Heart right ventricle (tissue), 16 donors: Measurements from ENCODE around the gene HOXB2. TPM values are rescaled to one million over a fixed set of nuclear protein-coding genes. Genes with fewer than 3 reads are reported as not detected.

Source experiments
- ATAC-seq, 8 donors: fragments of 200-7000 bp; cut with Tn5 transposase; one replicate each; pipeline ENCODE4 v1.9.1; 2020; ENCODE audit warnings: mild to moderate bottlenecking in 8 of 8, moderate library complexity in 8 of 8, moderate number of reproducible peaks in 1 of 8
- DNase-seq, 2 donors: peaks; one replicate each; pipeline ENCODE4 v3.0.0-alpha.2; 2020
- H3K27ac ChIP-seq, 10 donors: fragments of 200-600 bp; sonication (generic) in 2 of 10; one replicate each; pipeline versions ENCODE4 v1.5.0 to v1.8.0; 2020 to 2022; ENCODE audit warnings: mild to moderate bottlenecking in 3 of 10
- H3K27me3 ChIP-seq, 7 donors: fragments of 200-600 bp; one replicate each; pipeline ENCODE4 v1.8.0; 2021 to 2022; ENCODE audit warnings: mild to moderate bottlenecking in 2 of 7
- H3K36me3 ChIP-seq, 9 donors: fragments of 200-600 bp; sonication (generic) in 1 of 9; one replicate each; pipeline versions ENCODE4 v1.5.0 to v1.8.0; 2020 to 2022; ENCODE audit warnings: mild to moderate bottlenecking in 2 of 9
- H3K4me1 ChIP-seq, 9 donors: fragments of 200-600 bp; sonication (generic) in 1 of 9; one replicate each; pipeline versions ENCODE4 v1.5.0 to v1.8.0; 2020 to 2022; ENCODE audit warnings: mild to moderate bottlenecking in 4 of 9
- H3K4me3 ChIP-seq, 10 donors: fragments of 200-600 bp; sonication (generic) in 2 of 10; one replicate each; pipeline versions ENCODE4 v1.5.0 to v1.8.0; 2020 to 2022; ENCODE audit warnings: mild to moderate bottlenecking in 7 of 10, moderate library complexity in 2 of 10
- H3K9me3 ChIP-seq, 11 donors: fragments of 200-600 bp in 10 of 11; sonication (generic) in 2 of 11; one replicate each; pipeline versions ENCODE4 v1.5.0 to v1.8.0; 2013 to 2022; ENCODE audit warnings: mild to moderate bottlenecking in 2 of 11, control low read depth in 1 of 11, moderate library complexity in 1 of 11
- WGBS, 2 donors: extraction: QIAGEN DNeasy Blood & Tissue Kit; methylation state at CpG; one replicate each; pipeline ENCODE4 v1.1.7; 2013; ENCODE audit warnings: inconsistent platforms in 1 of 2; 5-methylcytosine and 5-hydroxymethylcytosine counted together
- intact Hi-C, 10 donors: fragments of 100-400 bp; cut with DNase I; formaldehyde crosslinking; loops; one replicate each; pipeline versions ENCODE4 v1.11.1 to v1.14.2; 2022
- polyA plus RNA-seq, 2 donors: library from polyadenylated mRNA; stranded (reverse); fragments of 200-250 nt; gene quantifications; one replicate each; pipeline ENCODE4 v1.2.3, GENCODE V29; 2013
- total RNA-seq, 10 donors: library from RNA; stranded (reverse); fragmentation: NEBNext Ultra II Directional in 3 of 10; extraction: Animal tissue kit (Norgen Biotek cat#: 25700) in 3 of 10; gene quantifications; one replicate each; pipeline versions ENCODE4 v1.2.1 to v1.2.4, GENCODE V29; 2021 to 2023
- TF ChIP-seq, protein P1 (sequence below), 9 donors: fragments of 200-600 bp; sonication (generic) in 2 of 9; IDR thresholded peaks; one replicate each; pipeline versions ENCODE4 v1.5.0 to v1.8.0; 2021 to 2022; ENCODE audit warnings: antibody characterized with exemption in 9 of 9, mild to moderate bottlenecking in 5 of 9, moderate library complexity in 1 of 9
- donor health status: Arrhythmogenic right ventricular cardiomyopathy.
- donor health status: ischemic (EF 13 %, LVEDD 7.1; RV severe dilation, severe dysfunction).
- donor health status: healthy with polysubstance abuse.
- donor health status: DM: no; HTN: yes; CAD: no.
- donor health status: DM: no; HTN: no; CAD: no.
- donor health status: ischemic (EF 25% LVEDD 6.9; RV normal size, moderate dysfunction).
- donor health status: ischemic (EF 25% LVEDD 5.7; RV mildly dilated, moderate dysfunction).
- donor health status: healthy.
- donor health status: DM: yes; HTN: yes; CAD: no.
- donor health status: Ischemic cardiomyopathy.
- donor health status: ischemic (EF 35%, LVEDD 5.7; RV mildly dilated, moderate dysfunction).
- donor health status: nonischemic (EF 11% LVEDD 7.7; RV severe dilation, severe dysfunction).
- donor health status: DM: yes; HTN: yes; CAD: no.
- donor health status: PGD.
- donor health status: ischemic (EF 29% LVEDD 5.4; RV normal size, mild dysfunction).
- donor health status: nonischemic (EF 23%, LVEDD 6.1; RV moderate dilation, normal function).

Gene HOXB2
- total and polyA plus RNA-seq, 12 donors = 0.47 to 7.9 (median 2.2) TPM

DNA sequence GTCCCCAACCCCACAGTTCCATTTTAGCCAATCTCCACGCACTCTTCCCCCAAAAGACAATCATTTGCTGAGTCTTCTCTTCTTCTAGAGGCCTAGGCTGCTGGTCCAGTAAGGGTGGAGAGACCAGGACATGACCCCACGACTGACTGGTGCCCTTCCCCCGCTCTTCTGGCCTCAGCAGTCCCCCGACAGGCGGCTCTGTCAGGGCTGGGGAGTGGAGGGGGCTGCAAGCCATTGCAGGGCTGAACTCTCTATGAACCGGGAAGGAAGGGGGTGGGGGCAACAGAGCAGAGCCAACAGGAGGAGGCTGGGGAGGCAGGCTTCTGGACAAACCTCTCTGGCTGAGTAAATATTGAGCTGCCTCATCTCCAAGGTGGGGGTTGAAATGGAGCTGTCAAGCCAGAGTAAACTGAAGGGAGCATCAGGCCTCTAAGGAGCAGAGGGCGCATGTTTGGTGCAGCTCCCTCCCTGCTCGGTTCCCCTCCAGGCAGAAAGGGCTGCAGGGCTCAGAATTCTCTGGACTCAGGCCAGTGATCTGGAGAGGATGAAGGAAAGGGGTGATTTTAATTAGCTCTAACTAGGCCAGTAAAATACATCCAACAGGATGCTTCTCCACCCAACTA lies 22.8 kb downstream of the HOXB2 start:
- H3K9me3 ChIP-seq = no peaks in the 10 kb centered on the region
- peaks cover 0 to 97% (median 91%) of the 10 kb centered on the region in 7 donors for H3K27me3 ChIP-seq
- H3K4me3 ChIP-seq = no peak overlapping the region
- TF ChIP-seq, protein P1, sequence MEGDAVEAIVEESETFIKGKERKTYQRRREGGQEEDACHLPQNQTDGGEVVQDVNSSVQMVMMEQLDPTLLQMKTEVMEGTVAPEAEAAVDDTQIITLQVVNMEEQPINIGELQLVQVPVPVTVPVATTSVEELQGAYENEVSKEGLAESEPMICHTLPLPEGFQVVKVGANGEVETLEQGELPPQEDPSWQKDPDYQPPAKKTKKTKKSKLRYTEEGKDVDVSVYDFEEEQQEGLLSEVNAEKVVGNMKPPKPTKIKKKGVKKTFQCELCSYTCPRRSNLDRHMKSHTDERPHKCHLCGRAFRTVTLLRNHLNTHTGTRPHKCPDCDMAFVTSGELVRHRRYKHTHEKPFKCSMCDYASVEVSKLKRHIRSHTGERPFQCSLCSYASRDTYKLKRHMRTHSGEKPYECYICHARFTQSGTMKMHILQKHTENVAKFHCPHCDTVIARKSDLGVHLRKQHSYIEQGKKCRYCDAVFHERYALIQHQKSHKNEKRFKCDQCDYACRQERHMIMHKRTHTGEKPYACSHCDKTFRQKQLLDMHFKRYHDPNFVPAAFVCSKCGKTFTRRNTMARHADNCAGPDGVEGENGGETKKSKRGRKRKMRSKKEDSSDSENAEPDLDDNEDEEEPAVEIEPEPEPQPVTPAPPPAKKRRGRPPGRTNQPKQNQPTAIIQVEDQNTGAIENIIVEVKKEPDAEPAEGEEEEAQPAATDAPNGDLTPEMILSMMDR (IDR thresholded peaks at IDR 0.05) = no peak
- no peak overlapping the region for H3K27ac ChIP-seq
- WGBS, 2 donors = 26 to 28% methylated on average over 8 of the region's 8 CpGs
- DNase-seq (no peak), ATAC-seq (no peak)
- intact Hi-C loops = no loop called here
- no peaks in the 10 kb centered on the region for H3K4me1 ChIP-seq
- no peaks in the 10 kb centered on the region for H3K36me3 ChIP-seq

DNA sequence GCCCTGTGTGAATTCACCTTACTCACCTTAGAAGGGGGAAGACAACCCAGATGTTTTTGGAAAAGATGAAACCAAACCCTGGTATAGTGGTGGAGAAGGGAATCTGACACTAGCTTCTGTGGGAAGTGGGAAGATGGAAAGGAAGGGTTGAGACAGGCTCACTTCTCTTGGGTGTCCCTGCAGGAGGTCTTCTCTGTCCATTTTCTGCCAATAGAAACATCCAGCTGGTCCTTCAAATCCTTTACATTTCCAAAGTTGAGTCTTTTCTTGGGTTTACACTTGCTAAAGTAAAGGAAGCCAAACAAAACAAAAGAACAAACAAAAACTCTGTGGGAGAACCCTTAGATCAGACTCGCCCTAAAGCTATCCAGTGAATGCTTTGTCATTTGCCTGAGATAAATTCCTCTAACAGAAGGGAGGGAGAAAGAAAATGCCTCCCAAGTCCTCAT lies 24.3 kb downstream of the HOXB2 start:
- Histone ChIP-seq H3K27me3 (peaks cover 0 to 95% (median 86%) of the 10 kb centered on the region in 7 donors), H3K36me3 (no peaks in the 10 kb centered on the region), H3K9me3 (no peaks in the 10 kb centered on the region), H3K4me1 (no peaks in the 10 kb centered on the region), H3K4me3 (no peak overlapping the region), H3K27ac (no peak overlapping the region)
- intact Hi-C loops = no loop called here
- TF ChIP-seq, protein P1 (IDR thresholded peaks at IDR 0.05) = no peak
- DNase-seq = no peak
- 61 to 72% methylated on average over 1 of the region's 1 CpG for WGBS, 2 donors
- no peak for ATAC-seq

DNA sequence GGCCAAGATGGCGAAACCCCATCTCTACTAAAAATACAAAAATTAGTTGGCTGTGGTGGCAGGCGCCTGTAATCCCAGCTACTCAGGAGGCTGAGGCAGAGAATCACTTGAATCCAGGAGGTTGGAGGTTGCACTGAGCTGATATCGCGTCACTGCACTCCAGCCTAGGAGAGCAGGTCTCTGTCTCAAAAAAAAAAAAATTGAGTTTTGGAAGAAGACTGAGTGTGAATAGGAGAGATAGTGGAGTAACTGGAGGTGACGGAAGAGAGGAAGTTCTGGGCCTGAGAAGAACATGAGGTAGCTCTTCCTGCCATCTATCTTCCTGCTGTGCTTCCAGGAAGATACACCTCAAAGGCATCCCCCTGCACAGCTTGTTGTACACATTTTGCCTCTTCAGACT lies 25.5 kb downstream of the HOXB2 start:
- TF ChIP-seq, protein P1 (IDR thresholded peaks at IDR 0.05) = no peak
- WGBS, 2 donors = 75 to 92% methylated on average over 5 of the region's 5 CpGs
- no peak for ATAC-seq

DNA sequence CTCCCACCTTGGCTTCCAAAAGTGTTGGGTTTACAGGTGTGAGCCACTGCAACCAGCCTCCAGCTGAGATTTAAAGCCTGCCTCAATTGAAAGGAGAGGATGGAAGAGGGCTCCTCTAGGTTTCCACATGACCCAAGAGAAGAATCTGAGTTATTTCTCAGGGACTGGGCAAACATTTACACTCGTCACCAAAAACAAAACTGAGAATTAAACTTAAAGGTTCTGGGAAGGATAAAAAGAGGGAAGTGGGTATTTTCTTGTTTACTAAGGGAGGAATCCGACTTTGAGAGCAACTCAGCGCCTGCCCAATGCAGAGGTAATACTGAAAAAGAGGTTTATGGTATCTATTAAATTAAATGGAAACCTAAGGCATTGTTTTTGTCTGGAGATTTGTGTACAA lies 27.4 kb downstream of the HOXB2 start:
- no peak overlapping the region for H3K4me3 ChIP-seq
- WGBS, 2 donors = 37 to 38% methylated on average over 3 of the region's 3 CpGs
- H3K27ac ChIP-seq = no peak overlapping the region
- ATAC-seq = no peak
- TF ChIP-seq, protein P1 (IDR thresholded peaks at IDR 0.05) = no peak
- intact Hi-C loops = no loop called here
- H3K4me1 ChIP-seq = no peaks in the 10 kb centered on the region
- no peaks in the 10 kb centered on the region for H3K36me3 ChIP-seq
- H3K27me3 ChIP-seq = peaks cover 0 to 98% (median 90%) of the 10 kb centered on the region in 7 donors
- no peaks in the 10 kb centered on the region for H3K9me3 ChIP-seq
- DNase-seq = no peak

More for the DNA sequence above, 25.5 kb downstream of the HOXB2 start:
- H3K4me3 ChIP-seq = no peak overlapping the region
- no peaks in the 10 kb centered on the region for H3K9me3 ChIP-seq
- peaks cover 0 to 95% (median 87%) of the 10 kb centered on the region in 7 donors for H3K27me3 ChIP-seq
- no peaks in the 10 kb centered on the region for H3K4me1 ChIP-seq
- no peak overlapping the region for H3K27ac ChIP-seq
- DNase-seq = no peak
- H3K36me3 ChIP-seq = no peaks in the 10 kb centered on the region
- intact Hi-C loops = no loop called here
